ENCODE measurements around the gene NET1. TPM values are rescaled to one million over a fixed set of nuclear protein-coding genes. Genes with fewer than 3 reads are reported as not detected.
"Not testable (repeated sequence)": the region's sequence is repeated elsewhere in the genome, so short reads cannot be mapped to it uniquely, and the experiment has no call there.

NET1 gene
- total RNA-seq, 1 donor from 2014 or later = 47.5 TPM

GRCh38 chr10:5475974-5476807 lies 63.8 kb downstream of the NET1 start:
- H3K27me3 Mint-ChIP-seq (ENCODE audit: low read depth); H3K9me3 Mint-ChIP-seq (ENCODE audit: low read depth); DNase-seq (ENCODE audit: low spot score); H3K4me1 Mint-ChIP-seq (ENCODE audit: low read depth); H3K27ac Mint-ChIP-seq (ENCODE audit: unreplicated experiment); H3K36me3 Mint-ChIP-seq (ENCODE audit: low read depth); H3K4me3 Mint-ChIP-seq (ENCODE audit: unreplicated experiment): not testable (repeated sequence)

GRCh38 chr10:5476918-5477525 lies 64.7 kb downstream of the NET1 start:
- no peak for TF ChIP-seq CTCF (IDR thresholded peaks at IDR 0.05)
- DNase-seq (ENCODE audit: low spot score) = no peak
- Mint-ChIP-seq H3K27me3 (ENCODE audit: low read depth) (no peaks in the 10 kb centered on the region), H3K4me1 (ENCODE audit: low read depth) (no peaks in the 10 kb centered on the region), H3K27ac (ENCODE audit: unreplicated experiment) (no peak overlapping the region), H3K36me3 (ENCODE audit: low read depth) (no peaks in the 10 kb centered on the region), H3K9me3 (ENCODE audit: low read depth) (no peaks in the 10 kb centered on the region), H3K4me3 (ENCODE audit: unreplicated experiment) (no peak overlapping the region)

GRCh38 chr10:5477948-5478693 lies 65.8 kb downstream of the NET1 start:
- Mint-ChIP-seq H3K36me3 (ENCODE audit: low read depth) (no peaks in the 10 kb centered on the region), H3K27me3 (ENCODE audit: low read depth) (no peaks in the 10 kb centered on the region), H3K4me1 (ENCODE audit: low read depth) (no peaks in the 10 kb centered on the region), H3K27ac (ENCODE audit: unreplicated experiment) (no peak overlapping the region), H3K9me3 (ENCODE audit: low read depth) (no peaks in the 10 kb centered on the region), H3K4me3 (ENCODE audit: unreplicated experiment) (no peak overlapping the region)
- no peak for DNase-seq (ENCODE audit: low spot score)
- TF ChIP-seq CTCF (IDR thresholded peaks at IDR 0.05) = no peak

GRCh38 chr10:5478694-5479305 lies 66.4 kb downstream of the NET1 start:
- H3K27me3 Mint-ChIP-seq (ENCODE audit: low read depth) = no peaks in the 10 kb centered on the region

More at GRCh38 chr10:5478694-5479305, 66.4 kb downstream of the NET1 start:
- H3K27ac Mint-ChIP-seq (ENCODE audit: unreplicated experiment) = no peak overlapping the region
- H3K4me3 Mint-ChIP-seq (ENCODE audit: unreplicated experiment) = no peak overlapping the region
- no peaks in the 10 kb centered on the region for H3K36me3 Mint-ChIP-seq (ENCODE audit: low read depth)
- DNase-seq (ENCODE audit: low spot score) = no peak
- H3K4me1 Mint-ChIP-seq (ENCODE audit: low read depth) = no peaks in the 10 kb centered on the region
- no peak for TF ChIP-seq CTCF (IDR thresholded peaks at IDR 0.05)
- no peaks in the 10 kb centered on the region for H3K9me3 Mint-ChIP-seq (ENCODE audit: low read depth)
